HG03342 (cell line): Measurements from ENCODE around the gene ELL.

ENCODE experiments used
- ATAC-seq: cut with Tn5 transposase; IDR thresholded peaks from one replicate; pipeline ENCODE4 v1.9.1; 2021; ENCODE audit warnings: mild to moderate bottlenecking, moderate library complexity; ENCODE audit not compliant: unreplicated experiment

ELL gene

DNA sequence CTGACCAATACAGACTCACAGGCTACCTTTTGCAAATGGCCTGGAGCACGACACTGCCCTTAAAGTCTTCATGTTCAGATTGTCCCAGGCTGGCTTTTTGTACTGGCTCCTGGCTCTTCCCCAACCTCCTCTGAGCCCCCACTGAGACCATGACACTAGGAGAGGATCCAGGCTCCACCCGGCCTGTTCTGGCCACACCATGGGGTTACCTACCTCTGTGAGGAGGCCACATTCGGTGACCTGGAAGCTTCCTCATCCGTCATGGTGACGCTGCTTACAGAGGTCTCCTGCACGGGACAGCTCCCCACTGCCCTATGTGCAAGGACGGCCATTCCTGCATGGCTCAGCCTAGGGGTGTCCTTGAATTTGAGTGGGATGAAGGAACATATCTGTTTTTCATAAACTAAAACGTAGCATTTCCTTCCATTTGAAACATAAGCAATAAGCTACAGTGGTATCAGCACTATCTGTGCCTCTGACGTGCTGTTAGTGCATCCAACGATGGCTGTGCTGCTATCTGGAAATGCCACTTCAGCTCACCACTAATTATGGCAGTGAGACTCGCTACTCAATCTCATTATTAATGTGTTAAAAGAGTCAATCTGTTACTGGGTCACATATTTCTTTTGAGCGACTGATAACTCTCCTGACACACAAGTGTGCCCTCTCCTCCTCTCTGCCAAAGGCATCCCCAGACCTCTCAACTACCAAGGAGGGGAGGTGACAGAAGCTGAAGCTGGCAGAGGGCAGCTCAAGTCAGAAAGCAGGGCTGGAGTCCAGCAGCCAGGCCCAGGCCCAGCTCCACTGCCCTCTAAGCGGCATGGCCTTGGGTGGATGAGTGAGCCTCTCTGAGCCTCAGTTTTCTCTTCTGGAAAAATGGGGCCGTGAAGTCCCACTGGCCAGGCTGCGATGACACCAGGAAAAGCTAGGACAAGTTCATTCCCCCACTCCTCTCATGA is 29.6 kb downstream of the ELL start:
- ATAC-seq = no peak

DNA sequence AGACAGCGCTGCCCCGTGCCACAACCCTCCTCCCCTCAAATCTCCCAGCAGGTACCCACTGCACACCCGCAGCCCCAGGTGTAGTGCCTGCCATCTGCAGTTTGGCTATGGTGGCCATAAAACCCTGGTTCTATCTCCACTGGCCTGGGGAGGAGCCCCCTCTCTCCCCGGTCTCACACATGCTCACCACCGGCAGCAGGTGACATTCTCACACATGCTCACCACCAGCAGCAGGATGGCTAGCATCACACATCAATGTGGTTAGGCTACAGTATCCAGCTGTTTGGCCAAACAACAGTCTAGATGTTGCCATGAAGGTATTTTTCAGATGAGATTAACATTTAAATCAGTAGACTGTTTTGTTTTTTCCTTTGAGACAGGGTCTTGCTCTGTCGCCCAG is 31.1 kb downstream of the ELL start:
- no peak for ATAC-seq

DNA sequence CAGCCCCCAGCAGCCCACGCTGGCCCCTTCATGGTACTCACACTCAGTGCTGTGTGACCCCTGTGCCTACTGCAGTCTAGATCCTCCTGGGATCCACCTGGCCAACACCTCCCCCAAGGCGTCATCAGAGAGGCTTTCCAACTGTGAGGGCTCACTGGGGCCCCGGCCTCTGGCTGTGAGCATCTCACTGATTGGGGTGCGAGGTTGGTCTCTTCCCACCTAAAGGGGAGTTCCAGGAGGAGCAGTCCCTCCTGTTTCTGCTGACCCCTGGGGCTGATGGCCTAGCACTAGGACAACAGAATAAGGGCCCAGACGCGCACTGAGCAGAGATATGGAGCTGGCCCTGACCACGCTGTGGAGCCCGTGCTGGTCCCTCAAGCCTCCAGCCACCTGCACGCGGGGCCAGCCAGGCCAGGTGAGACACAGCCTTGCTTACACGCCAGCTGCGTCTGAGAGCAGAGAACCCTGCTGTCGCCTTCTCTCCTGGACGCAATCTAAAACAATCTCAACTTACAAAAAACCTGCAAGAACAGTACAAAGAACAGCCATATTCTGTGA is 32.2 kb downstream of the ELL start:
- no peak for ATAC-seq

GRCh38 chr19:18488838-18489626 is 32.8 kb downstream of the ELL start:
- no peak for ATAC-seq

GRCh38 chr19:18488403-18488723 is 33.5 kb downstream of the ELL start:
- ATAC-seq = no peak

DNA sequence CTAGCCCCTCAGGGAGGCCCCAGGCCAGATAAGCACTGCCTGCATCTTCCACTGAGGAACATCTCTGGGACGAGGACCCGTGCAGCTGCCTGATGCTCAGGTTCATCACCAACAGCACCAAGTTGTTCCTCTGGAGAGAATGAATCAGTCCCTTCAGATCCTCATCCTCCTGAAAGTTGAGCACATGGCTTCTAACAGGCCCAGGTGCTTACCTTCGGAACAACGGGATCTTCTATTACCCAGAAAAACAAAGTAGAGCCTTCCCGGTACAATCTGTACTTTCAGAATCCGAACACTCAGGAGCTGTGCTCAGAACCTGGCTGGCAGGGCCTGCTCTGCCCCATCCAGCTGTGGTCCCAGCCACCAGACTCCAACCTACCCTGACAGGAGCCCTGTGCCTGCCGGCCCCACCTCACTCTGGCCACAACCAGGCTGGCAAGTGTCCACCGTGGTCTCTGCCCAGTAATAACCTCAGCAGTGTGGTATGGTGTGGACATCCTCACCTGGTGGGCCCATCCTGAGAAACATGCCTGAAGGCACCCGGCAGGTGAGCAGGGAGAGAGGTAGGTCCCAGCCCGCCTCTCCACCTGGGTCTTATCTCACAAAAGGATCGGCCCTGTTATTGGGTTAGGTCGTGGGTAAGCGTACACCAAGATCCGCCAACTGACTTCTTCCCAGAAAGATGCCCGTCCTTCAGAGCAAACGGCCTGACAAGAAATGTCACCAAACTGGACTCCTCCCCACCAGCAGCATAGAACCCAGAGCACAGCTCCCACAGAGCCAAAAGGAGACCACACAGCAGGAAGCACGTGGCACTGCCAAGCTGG is 34.1 kb downstream of the ELL start:
- ATAC-seq = no peak

DNA sequence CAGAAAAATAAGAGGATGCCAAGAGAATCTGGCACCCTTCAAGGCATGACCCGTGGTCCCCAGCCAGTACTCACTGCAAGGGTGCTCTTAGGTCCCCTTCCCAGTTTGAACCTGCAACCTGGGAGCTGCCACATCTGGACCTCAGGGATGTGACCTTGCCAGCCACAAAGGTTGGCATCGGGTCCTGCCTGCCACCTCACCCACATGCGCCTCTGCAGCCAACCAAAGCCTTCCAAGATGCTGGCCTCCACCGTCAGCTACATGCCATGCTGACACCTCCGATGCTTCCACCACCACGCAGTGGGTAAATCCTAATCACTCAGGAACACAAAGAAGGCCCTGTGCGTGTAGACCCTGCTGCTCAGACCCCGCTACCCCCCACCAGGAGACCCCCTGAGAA is 35.1 kb downstream of the ELL start:
- ATAC-seq = no peak

- no peak for ATAC-seq
These were observed 36.9 kb downstream of the ELL start for GRCh38 chr19:18484992-18485391.

DNA sequence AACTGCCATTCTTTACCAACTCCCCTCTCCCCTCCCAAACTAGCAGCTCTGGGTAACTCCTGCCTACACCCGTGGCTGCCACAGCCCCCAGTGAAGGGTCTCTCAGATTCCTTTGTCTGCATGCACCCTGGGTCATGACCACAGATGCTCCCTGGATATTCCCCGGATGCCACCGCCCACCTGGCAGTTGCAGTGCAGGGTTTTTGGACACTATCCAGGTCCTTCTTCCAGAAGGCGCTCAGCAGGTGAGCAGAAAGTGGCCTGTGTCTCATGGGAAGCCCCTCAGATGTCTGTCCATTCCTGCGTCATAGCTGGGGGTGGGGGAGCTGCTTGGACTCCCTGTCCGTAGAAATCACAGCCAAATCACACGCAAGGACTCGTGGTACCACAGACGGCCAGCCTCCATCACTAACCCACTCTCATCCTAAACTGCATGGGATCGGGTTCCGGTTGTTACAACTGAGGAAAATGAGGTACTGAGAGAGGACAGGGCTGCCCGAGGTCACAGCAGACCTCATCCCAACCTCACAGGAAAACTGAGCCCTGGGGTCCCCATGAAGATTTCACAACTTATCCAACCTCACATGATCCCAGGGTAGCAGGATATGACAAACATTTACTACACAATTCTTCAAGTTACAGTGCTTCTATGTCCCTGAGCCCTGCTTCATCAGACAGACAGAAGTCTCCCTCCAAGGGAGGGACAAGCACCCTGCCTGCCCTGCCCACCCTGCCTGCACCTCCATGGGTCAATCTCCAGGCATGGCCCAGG is 38.6 kb downstream of the ELL start:
- ATAC-seq = no peak

DNA sequence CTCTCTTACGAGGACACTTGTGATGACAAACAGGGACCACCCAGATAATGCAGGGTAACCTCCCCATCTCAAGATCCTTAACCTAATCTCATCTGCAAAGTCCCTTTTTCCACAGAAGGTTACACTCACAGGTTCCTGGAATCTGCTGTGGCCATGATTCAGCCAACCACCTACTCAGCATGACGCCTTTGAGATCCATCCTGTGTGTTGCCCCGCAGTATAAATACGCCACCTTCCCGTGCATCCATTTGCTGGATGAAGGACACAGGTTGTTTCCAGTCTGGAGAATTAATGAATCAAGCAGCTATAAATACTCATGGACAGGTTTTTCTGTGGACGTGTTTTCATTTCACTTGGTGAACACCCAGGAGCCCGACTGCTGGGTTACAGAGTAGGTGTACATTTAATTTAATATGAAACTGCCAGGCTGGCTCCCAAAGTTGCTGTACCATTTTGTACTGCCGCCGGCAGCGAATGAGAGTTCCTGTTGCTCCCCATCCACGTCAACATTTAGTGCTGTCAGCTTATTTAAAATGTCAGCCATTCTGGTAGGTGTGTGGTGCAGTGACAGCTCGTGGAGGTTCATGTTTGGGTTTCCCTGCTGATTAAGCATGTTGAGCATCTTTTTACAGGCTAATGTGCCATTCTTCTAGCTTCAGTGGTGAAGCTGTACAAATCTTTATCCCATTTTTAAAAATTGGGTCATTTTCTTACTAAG is 40.2 kb downstream of the ELL start:
- ATAC-seq = no peak

DNA sequence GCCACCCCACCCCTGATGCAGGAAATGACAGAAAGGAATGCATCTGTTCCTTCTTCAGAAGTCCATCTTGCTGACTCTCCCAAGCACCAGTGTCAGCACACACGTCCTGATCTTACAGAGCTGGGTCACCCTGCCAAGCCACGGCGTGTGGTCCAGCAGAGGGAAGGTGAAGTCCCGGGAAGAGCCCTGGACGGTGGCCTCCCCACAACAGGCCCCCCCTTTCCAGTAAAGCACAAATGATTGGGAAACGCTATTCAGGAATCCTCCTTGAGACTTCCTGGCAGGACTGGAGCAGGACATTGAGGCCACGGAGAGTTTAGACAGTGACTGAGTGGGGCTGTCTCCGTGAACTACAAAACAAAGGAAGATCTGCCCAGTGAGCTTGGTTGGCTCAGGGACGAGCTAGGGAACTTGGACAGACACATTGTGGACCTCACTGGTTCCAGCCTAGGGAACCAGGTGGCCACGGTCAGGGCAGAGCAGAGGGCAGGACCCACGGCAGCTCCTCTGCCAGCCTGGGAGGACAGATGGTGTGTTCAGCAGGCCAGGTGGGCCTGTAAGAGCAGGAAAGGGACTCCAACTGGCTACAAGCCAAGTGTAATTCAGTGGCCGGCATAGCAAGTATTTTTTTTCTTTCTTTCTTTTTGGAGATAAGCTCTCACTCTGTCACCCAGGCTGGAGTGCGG is 41.7 kb downstream of the ELL start:
- ATAC-seq = no peak

GRCh38 chr19:18478545-18479311 is 43.1 kb downstream of the ELL start:
- ATAC-seq = no peak

GRCh38 chr19:18477974-18478373 is 43.9 kb downstream of the ELL start:
- ATAC-seq = no peak

DNA sequence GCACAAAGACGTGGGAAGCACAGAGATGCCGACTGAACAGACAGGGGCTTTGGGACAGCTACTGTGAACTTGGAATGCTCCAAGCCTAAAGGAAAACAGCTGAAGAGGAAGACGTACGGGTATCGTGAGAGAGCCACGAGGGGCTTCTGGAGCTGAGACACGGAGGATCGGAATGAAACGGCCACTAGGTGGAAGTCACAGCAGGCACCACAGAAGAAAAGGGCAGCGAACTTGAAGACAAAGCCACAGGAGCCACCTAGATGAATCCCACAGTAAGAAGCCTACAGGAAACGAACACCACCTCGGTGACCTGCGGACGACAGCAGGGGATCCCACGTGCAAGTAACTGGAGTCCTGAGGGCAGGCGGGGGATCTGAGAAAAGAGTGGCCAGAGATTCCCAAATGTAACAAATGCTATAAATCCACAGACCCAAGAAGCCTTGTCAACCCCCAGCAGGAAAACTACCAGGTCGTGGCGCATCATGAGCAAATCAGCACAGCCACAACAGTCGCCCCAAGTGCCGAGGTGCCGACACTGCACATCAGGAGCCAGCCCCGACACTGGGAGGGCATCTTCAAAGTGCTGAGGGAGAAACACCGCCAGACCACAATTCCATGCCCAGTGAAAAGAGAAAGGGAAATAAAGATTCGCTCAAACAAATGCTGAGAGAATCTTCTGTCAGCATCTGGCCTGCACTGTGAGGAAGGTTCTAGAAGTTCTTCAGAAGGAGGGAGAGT is 44.7 kb downstream of the ELL start:
- ATAC-seq = no peak

DNA sequence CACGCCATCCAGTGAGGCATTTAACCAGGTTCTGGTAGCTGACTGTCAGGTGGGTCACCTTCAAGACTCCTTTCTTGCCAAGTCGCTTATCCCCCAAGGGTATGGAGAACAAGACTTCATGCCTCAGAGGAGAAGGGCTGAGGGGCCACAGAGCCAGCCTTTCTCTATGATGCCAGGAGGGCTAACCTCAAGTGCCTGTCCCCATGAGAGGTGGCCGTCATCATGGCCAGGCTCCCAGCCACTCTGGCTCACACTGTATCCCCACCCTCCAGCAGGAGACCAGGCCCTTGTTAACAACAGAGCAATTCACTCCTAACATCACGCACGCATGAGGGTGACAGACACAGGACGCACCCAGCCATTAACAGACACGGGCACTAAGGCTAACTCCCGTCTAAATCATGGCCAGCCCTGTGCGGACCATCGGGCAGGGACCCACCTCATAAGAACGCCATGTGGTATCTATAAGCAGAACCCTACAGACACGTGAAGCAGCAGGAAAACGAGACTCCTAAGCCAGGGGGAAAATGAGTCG is 45.3 kb downstream of the ELL start:
- ATAC-seq = no peak

DNA sequence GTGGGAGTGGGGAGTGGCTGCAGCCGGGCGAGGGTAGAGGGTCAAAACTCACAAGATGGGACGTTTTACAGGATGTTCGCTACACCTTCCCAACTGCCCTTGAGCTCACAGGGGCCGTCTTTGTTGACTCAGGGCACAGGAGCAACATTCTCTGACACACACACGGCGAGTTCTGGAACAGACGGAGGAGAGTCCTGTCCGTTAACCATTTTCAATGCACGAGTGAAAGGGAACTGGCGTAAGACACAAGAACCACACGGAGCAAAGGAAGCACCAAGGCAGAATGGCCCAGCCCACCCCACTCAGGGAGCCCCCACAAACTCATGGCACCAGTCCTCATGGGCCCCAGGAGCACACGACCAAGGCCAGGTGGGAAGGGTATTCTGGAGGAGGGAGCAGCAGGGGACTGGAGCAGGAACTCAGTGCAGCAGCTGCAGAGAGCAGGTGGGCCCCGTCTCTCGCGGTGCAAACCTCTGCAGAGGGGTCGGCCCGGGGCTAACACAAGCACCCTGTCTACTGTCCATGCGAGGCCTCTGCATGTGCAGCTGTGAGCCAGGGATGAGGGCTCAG is 46.0 kb downstream of the ELL start:
- no peak for ATAC-seq

DNA sequence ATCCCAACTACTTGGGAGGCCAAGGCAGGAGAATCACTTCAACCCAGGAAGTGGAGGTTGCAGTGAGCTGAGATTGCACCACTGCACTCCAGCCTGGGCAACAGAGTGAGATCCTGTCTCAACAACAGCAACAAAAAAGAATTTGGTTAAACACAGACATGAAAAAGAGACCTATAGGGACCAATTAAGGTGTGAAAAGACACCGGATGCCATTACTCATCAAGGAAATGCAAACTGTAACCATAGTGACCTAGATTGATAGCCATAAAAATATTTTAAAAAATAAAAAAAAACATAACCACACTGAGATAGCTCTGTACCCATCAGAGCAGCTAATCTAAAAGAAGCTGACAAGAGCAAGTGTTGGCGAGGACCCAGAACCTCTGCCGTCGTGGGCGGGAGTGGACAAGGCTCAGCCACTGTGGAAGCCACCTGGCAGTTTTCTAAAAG is 46.8 kb downstream of the ELL start:
- ATAC-seq = no peak
